Measurements from ENCODE around the gene YBX2.

Gene YBX2

GRCh38 chr17:7254511-7254910 lies 39.9 kb downstream of the YBX2 start:
- in situ Hi-C loops (cut with HindIII; ENCODE audit: low sequenced_read_pairs) = no loop called here
- DNase-seq (ENCODE audit: low read depth) = no peak
- TF ChIP-seq CTCF (IDR thresholded peaks at IDR 0.05; ENCODE audit: low read depth, low read length, missing control alignments) = no peak
- H3K4me3 ChIP-seq (ENCODE audit: low read depth, low read length) = no peak overlapping the region

DNA sequence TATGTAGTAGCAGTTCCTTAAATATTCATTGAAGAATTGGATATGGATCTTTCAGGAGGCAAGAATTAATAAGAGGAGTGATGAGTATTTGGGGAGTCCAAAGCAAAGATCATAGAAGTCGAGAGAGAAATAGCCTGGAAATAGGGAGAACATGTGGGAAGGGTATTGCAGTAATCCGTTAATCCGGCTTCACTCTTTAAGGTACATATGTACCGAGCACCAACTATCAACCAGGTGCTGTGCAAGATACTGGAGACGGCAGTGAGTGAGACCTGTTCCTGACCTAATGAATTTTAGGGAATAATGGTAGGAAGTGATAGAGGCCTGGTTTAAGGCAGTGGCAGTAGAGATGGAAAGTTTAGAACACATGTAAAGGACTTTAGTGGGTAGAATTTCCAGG lies 41.4 kb downstream of the YBX2 start:
- no peak for TF ChIP-seq CTCF (IDR thresholded peaks at IDR 0.05; ENCODE audit: low read depth, low read length, missing control alignments)
- in situ Hi-C loops (cut with HindIII; ENCODE audit: low sequenced_read_pairs) = no loop called here
- H3K4me3 ChIP-seq (ENCODE audit: low read depth, low read length) = peak overlapping the region; percentile 84

DNA sequence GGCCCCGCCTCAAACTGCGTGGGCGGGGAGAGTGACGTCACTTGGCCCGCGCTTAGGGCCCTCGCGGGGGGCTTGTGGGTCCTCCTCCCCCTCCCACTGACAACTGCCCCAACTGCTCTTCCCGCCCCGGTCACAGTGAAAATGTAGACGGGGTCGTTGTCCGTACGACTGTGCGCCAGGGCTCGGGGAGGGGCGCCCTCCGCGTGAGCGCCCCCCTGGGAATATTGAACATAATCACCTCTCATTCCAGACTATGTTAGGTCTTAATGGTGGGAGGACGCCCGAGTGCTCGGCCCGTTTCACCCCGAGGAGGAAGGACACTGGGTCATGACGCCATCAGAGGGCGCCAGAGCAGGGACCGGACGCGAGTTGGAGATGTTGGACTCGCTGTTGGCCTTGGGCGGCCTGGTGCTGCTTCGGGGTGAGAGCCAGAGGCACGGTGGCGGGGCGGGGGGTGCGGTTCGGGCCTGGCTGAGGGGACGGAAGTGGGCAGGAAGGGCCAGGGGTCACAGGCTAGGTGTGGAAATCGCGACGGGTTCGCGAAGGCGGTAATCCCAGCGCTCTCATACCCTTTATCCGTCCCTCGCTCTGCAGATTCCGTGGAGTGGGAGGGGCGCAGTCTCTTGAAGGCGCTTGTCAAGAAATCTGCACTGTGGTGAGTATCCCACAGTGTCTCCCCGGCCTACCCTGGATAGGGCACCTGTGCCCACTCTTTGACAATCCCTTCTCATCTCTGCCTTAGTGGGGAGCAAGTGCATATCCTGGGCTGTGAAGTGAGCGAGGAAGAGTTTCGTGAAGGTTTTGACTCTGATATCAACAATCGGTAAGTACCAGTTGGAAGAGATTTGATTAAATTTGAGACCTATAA lies 42.0 kb downstream of the YBX2 start, which contains the start of gene ELP5:
Gene ELP5, plus strand, starts transcription at position 40 of the 868 bp plus-strand sequence. Its CDS starts 336 bp downstream, at position 376.
- peak; percentile 86 for DNase-seq (ENCODE audit: low read depth)
- no peak for TF ChIP-seq CTCF (IDR thresholded peaks at IDR 0.05; ENCODE audit: low read depth, low read length, missing control alignments)
- in situ Hi-C loops (cut with HindIII; ENCODE audit: low sequenced_read_pairs) = no loop called here
- H3K4me3 ChIP-seq (ENCODE audit: low read depth, low read length) = peak within 1 kb of the TSS; percentile 84

More for the DNA sequence above, 41.4 kb downstream of the YBX2 start:
- no peak for DNase-seq (ENCODE audit: low read depth)

DNA sequence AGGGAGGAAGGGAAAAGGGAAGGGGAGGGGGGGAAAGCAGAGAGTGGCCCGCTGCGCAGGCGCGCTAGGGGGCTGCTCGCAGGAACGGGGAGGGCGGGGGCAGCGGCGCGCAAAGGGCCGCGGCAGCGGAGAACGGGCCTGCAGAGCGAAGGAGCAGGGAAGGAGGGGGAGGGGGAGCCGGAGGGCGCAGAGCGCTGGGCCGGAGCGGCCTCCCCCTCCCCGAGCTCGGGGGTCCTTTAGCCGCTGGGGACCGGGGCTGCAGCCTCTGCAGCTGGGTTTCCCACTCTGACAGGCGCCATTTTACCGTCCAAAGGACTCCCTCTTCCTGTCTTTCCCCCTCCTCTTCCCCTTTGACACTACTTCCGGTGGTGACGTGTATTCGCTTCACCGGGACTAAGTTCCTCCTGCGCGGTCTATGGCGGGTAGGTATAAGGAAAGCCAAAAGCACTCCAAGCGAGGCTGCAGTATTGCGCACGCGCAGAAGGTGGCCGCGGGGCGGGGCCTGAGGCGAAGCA lies 42.7 kb downstream of the YBX2 start, which contains the start of gene CTDNEP1:
Gene CTDNEP1, minus strand, starts transcription at position 74 of the 515 bp plus-strand sequence. CDS start 438 bp downstream, outside the sequence.
- in situ Hi-C loops (cut with HindIII; ENCODE audit: low sequenced_read_pairs) = no loop called here

GRCh38 chr17:7250695-7251627 lies 43.5 kb downstream of the YBX2 start:
- H3K4me3 ChIP-seq (ENCODE audit: low read depth, low read length) = peak overlapping the region; percentile 84
- no peak for DNase-seq (ENCODE audit: low read depth)
- in situ Hi-C loops (cut with HindIII; ENCODE audit: low sequenced_read_pairs) = no loop called here
- no peak for TF ChIP-seq CTCF (IDR thresholded peaks at IDR 0.05; ENCODE audit: low read depth, low read length, missing control alignments)

More for the DNA sequence above, 42.7 kb downstream of the YBX2 start, which contains the start of gene CTDNEP1:
- H3K4me3 ChIP-seq (ENCODE audit: low read depth, low read length) = peak within 1 kb of the TSS; percentile 84
- DNase-seq (ENCODE audit: low read depth) = peak; percentile 99
- no peak for TF ChIP-seq CTCF (IDR thresholded peaks at IDR 0.05; ENCODE audit: low read depth, low read length, missing control alignments)

DNA sequence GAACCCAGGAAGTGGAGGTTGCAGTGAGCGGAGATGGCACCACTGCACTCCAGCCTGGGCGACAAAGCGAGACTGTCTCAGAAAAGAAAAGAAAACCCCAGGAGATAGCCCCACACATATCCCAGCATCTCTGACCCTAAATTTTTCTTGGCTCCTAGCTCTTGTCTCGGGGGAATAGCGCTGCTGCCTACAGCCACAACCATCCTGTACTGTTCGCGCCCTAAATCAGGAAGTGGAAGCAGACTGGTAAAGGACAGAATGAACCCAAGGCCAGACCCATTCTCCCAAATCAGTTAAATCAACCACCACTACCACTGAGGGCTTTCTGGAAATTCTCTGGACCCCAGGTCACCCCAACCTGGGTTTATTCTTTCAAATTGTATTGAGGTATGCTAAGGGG lies 44.6 kb downstream of the YBX2 start:
- TF ChIP-seq CTCF (IDR thresholded peaks at IDR 0.05; ENCODE audit: low read depth, low read length, missing control alignments) = no peak
- H3K4me3 ChIP-seq (ENCODE audit: low read depth, low read length) = peak overlapping the region; percentile 84
- in situ Hi-C loops (cut with HindIII; ENCODE audit: low sequenced_read_pairs) = no loop called here
- no peak for DNase-seq (ENCODE audit: low read depth)
